Activated CD8-positive, alpha-beta T cell treated with anti-CD3 and anti-CD28 coated beads, Interleukin-2, amount 10 ng/mL, durations not matched to agents 7 days and 5 days (primary cell): ENCODE results near the gene WDR46. TPM values are rescaled to one million over a fixed set of nuclear protein-coding genes. Genes with fewer than 3 reads are reported as not detected.
"Not testable (repeated sequence)": the region's sequence is repeated elsewhere in the genome, so short reads cannot be mapped to it uniquely, and the experiment has no call there.

Experiments
- ATAC-seq: fragments of 150-1000 bp; cut with Tn5 transposase; one replicate; pipeline ENCODE4 v1.10.0; 2021; ENCODE audit warnings: moderate library complexity
- CTCF ChIA-PET: fragments of 350-600 bp; sonication (Branson Sonifier 250); formaldehyde crosslinking; loops from one replicate; lab custom pipeline; 2021; ENCODE audit warnings: antibody characterized with exemption; lab: Charles Lee
- POLR2A ChIA-PET: fragments of 350-600 bp; sonication (Branson Sonifier 250); formaldehyde crosslinking; loops from one replicate; lab custom pipeline; 2021; ENCODE audit warnings: antibody characterized with exemption; lab: Charles Lee
- DNase-seq: peaks from one replicate; pipeline ENCODE4 v3.0.0-alpha.2; 2020
- H3K27ac Mint-ChIP-seq: one replicate; pipeline ENCODE4 v1.8.0; 2021; ENCODE audit warnings: mild to moderate bottlenecking, mixed read lengths
- H3K27me3 Mint-ChIP-seq: one replicate; pipeline ENCODE4 v1.8.0; 2021; ENCODE audit warnings: low read depth, mixed read lengths
- H3K36me3 Mint-ChIP-seq: one replicate; pipeline ENCODE4 v1.8.0; 2021; ENCODE audit warnings: low read depth, mixed read lengths
- H3K4me1 Mint-ChIP-seq: one replicate; pipeline ENCODE4 v1.8.0; 2021; ENCODE audit warnings: low read depth, mixed read lengths
- H3K4me3 Mint-ChIP-seq: one replicate; pipeline ENCODE4 v1.8.0; 2021; ENCODE audit warnings: mild to moderate bottlenecking, mixed read lengths
- H3K9me3 Mint-ChIP-seq: one replicate; pipeline ENCODE4 v1.8.0; 2022; ENCODE audit warnings: mixed read lengths; ENCODE audit not compliant: insufficient read depth
- total RNA-seq, 2 experiments: library from RNA; stranded (reverse); gene quantifications; one replicate each; pipeline ENCODE4 v1.2.3, GENCODE V29; 2021

Gene WDR46
- total RNA-seq, 2 experiments from 2014 or later, result 66.7 to 68.9 TPM

- Mint-ChIP-seq H3K9me3 (no peaks in the 10 kb centered on the region), H3K27ac (no peak overlapping the region), H3K27me3 (no peaks in the 10 kb centered on the region), H3K4me1 (peaks cover 43% of the 10 kb centered on the region), H3K4me3 (peak overlapping the region; percentile 97), H3K36me3 (peaks cover 60% of the 10 kb centered on the region)
- ChIA-PET CTCF (interaction anchor here (0.6 to 3.3 kb wide), 3 partner anchors 10 to 33 kb away, joined by 4 to 28 read pairs (median 5); partner anchors contain the start of genes B3GALT4 and TAPBP), POLR2A (interaction anchor here (0.7 to 2.7 kb wide), 5 partner anchors 8 to 15 kb away, joined by 3 to 37 read pairs (median 5); partner anchors contain the start of genes B3GALT4, RGL2, RPS18 and VPS52)
- DNase-seq (no peak), ATAC-seq (no peak)
These were observed 1.8 kb downstream of the WDR46 start for GRCh38 chr6:33286946-33287914.

- peaks cover 34% of the 10 kb centered on the region for H3K4me1 Mint-ChIP-seq
- H3K27ac Mint-ChIP-seq, H3K27me3 Mint-ChIP-seq, ATAC-seq, H3K9me3 Mint-ChIP-seq, H3K4me3 Mint-ChIP-seq, DNase-seq, CTCF ChIA-PET: not testable (repeated sequence)
- peaks cover 56% of the 10 kb centered on the region for H3K36me3 Mint-ChIP-seq
- POLR2A ChIA-PET, result interaction anchor here (1.6 kb wide), 1 partner anchor 8 kb away, joined by 4 read pairs; the partner anchor contains the start of gene B3GALT4
These were observed 3.8 kb downstream of the WDR46 start for GRCh38 chr6:33285214-33285613.

- H3K36me3 Mint-ChIP-seq, result peaks cover 66% of the 10 kb centered on the region
- no peak for ATAC-seq
- CTCF ChIA-PET, result interaction anchor here (0.8 kb wide), 1 partner anchor 9 kb away, joined by 3 read pairs; the partner anchor contains the start of genes PFDN6 and WDR46
- peaks cover 37% of the 10 kb centered on the region for H3K4me1 Mint-ChIP-seq
- DNase-seq, result no peak
- H3K9me3 Mint-ChIP-seq, result no peaks in the 10 kb centered on the region
- POLR2A ChIA-PET, result interaction anchor here (1.1 kb wide), 1 partner anchor 33 kb away, joined by 3 read pairs; no protein-coding TSS in a partner anchor
- no peak overlapping the region for H3K4me3 Mint-ChIP-seq
- H3K27me3 Mint-ChIP-seq, result no peaks in the 10 kb centered on the region
- peak overlapping the region; percentile 50 for H3K27ac Mint-ChIP-seq
These were observed 8.5 kb downstream of the WDR46 start for GRCh38 chr6:33280539-33280938.

GRCh38 chr6:33279971-33280511 lies 9.0 kb downstream of the WDR46 start:
- Mint-ChIP-seq H3K27ac (peak overlapping the region; percentile 61), H3K9me3 (no peaks in the 10 kb centered on the region), H3K36me3 (peaks cover 71% of the 10 kb centered on the region), H3K27me3 (no peaks in the 10 kb centered on the region), H3K4me3 (no peak overlapping the region), H3K4me1 (peaks cover 42% of the 10 kb centered on the region)
- ChIA-PET POLR2A (interaction anchor here (0.6 to 4.4 kb wide), 5 partner anchors 8 to 129 kb away, joined by 3 to 54 read pairs (median 3); partner anchors contain the start of gene RGL2), CTCF (interaction anchor here (0.8 to 1.0 kb wide), 2 partner anchors 9 to 10 kb away, joined by 3 to 5 read pairs; partner anchors contain the start of genes PFDN6 and WDR46)
- DNase-seq (no peak), ATAC-seq (no peak)

GRCh38 chr6:33279257-33279695 lies 9.8 kb downstream of the WDR46 start:
- H3K36me3 Mint-ChIP-seq, result peaks cover 74% of the 10 kb centered on the region
- H3K27me3 Mint-ChIP-seq, result no peaks in the 10 kb centered on the region
- no peaks in the 10 kb centered on the region for H3K9me3 Mint-ChIP-seq
- ChIA-PET POLR2A (interaction anchor here (0.6 to 4.4 kb wide), 5 partner anchors 8 to 129 kb away, joined by 3 to 54 read pairs (median 3); partner anchors contain the start of genes PFDN6, RGL2 and WDR46), CTCF (interaction anchor here (0.8 to 3.2 kb wide), 6 partner anchors 10 to 112 kb away, joined by 3 to 51 read pairs (median 5); partner anchors contain the start of genes PFDN6, RGL2 and WDR46)
- peaks cover 50% of the 10 kb centered on the region for H3K4me1 Mint-ChIP-seq
- ATAC-seq (no peak), DNase-seq (no peak)
- H3K4me3 Mint-ChIP-seq, result peak overlapping the region; percentile 90
- H3K27ac Mint-ChIP-seq, result peak overlapping the region; percentile 77

GRCh38 chr6:33278810-33279209 lies 10.2 kb downstream of the WDR46 start:
- CTCF ChIA-PET, result interaction anchor here (1.1 to 3.2 kb wide), 6 partner anchors 10 to 112 kb away, joined by 3 to 51 read pairs (median 10); partner anchors contain the start of genes PFDN6, RGL2 and WDR46
- Mint-ChIP-seq H3K4me1 (peaks cover 52% of the 10 kb centered on the region), H3K4me3 (peak overlapping the region; percentile 90), H3K36me3 (peaks cover 74% of the 10 kb centered on the region), H3K27ac (peak overlapping the region; percentile 77), H3K27me3 (no peaks in the 10 kb centered on the region), H3K9me3 (no peaks in the 10 kb centered on the region)
- no peak for ATAC-seq
- POLR2A ChIA-PET, result interaction anchor here (2.2 to 4.4 kb wide), 3 partner anchors 11 to 20 kb away, joined by 5 to 54 read pairs (median 50); partner anchors contain the start of genes PFDN6, RGL2 and WDR46
- DNase-seq, result no peak

DNA sequence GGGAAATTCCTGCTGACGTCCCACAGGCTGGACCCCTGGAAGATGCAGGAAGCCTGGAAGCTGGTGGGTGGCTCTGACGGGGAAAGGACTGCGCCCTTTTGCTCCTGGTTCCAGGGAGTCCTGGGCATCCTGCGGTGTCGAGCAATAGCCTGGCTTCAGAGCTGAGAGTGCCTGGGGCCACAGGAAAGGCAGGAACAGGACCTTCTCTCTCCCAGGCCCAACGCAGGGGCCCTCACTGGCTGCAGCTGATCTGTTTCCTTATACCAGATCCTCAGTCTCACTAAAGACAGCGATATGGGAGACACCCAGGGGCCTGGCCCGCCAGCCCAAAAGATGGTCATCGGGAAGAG lies 10.7 kb downstream of the WDR46 start:
- ChIA-PET CTCF (interaction anchor here (1.1 to 3.2 kb wide), 6 partner anchors 10 to 113 kb away, joined by 3 to 51 read pairs (median 10); partner anchors contain the start of genes PFDN6, RGL2 and WDR46), POLR2A (interaction anchor here (0.6 to 4.4 kb wide), 7 partner anchors 11 to 1478 kb away, joined by 3 to 54 read pairs (median 6); partner anchors contain the start of genes PFDN6, RGL2, TAPBP and WDR46)
- Mint-ChIP-seq H3K4me3 (peak overlapping the region; percentile 90), H3K27me3 (no peaks in the 10 kb centered on the region), H3K9me3 (no peaks in the 10 kb centered on the region), H3K4me1 (peaks cover 57% of the 10 kb centered on the region), H3K27ac (peak overlapping the region; percentile 77), H3K36me3 (peaks cover 78% of the 10 kb centered on the region)
- no peak for ATAC-seq
- no peak for DNase-seq

- Mint-ChIP-seq H3K4me1 (peaks cover 62% of the 10 kb centered on the region), H3K4me3 (peak overlapping the region; percentile 90), H3K27ac (peak overlapping the region; percentile 97), H3K27me3 (no peaks in the 10 kb centered on the region), H3K36me3 (peaks cover 80% of the 10 kb centered on the region), H3K9me3 (no peaks in the 10 kb centered on the region)
- ATAC-seq (peak; percentile 22), DNase-seq (peak; percentile 62)
- ChIA-PET POLR2A (interaction anchor here (0.6 to 4.4 kb wide), 20 partner anchors 8 to 1479 kb away, joined by 3 to 54 read pairs (median 5); partner anchors contain the start of genes CUTA, PFDN6, RGL2 and TAPBP), CTCF (interaction anchor here (0.8 to 3.2 kb wide), 13 partner anchors 11 to 148 kb away, joined by 3 to 51 read pairs (median 4); partner anchors contain the start of genes PFDN6, RGL2 and WDR46)
These were observed 11.2 kb downstream of the WDR46 start for GRCh38 chr6:33277663-33278391.

DNA sequence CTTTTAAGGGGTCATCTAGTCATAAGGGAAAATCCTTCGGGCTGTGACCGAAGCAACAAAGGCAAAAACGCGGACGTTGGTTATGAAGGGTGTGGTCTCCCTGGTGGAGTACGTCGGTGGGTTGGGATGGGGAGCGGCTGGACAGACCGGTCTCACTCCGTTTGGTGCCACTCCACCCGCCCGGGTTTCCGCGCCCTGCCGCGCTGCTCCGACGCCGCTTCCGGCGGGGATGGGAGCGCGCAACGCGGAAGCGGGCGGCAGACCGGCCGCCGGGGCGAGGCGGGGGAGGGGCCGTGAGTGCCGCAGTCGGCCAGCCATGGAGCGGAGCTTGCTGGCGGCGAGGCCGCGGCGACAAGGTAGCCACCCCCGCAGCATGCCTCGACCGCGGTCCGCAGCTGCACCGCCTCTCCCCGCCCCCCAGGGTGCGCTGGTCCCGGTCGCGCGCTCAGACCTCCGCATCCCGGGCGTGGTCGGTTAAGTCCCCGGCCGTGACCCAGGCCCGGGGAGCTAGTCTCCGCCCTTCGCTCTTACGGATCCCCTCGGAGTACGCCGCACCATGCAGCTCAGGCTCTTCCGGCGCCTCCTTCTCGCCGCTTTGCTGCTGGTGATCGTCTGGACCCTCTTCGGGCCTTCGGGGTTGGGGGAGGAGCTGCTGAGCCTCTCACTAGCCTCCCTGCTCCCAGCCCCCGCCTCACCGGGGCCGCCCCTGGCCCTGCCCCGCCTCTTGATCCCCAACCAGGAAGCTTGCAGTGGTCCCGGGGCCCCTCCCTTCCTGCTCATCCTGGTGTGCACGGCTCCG lies 12.0 kb downstream of the WDR46 start, which contains the start of gene B3GALT4:
Gene B3GALT4 (plus strand): TSS at position 260 of the 799 bp plus-strand sequence. CDS start 297 bp downstream, at position 557.
- H3K9me3 Mint-ChIP-seq, result no peaks in the 10 kb centered on the region
- peaks cover 80% of the 10 kb centered on the region for H3K36me3 Mint-ChIP-seq
- POLR2A ChIA-PET, result interaction anchor here (0.6 to 4.4 kb wide), 21 partner anchors 9 to 306 kb away, joined by 3 to 54 read pairs (median 5); partner anchors contain the start of genes CUTA, PFDN6, RGL2 and TAPBP
- ATAC-seq, result peak; percentile 74
- CTCF ChIA-PET, result interaction anchor here (0.8 to 3.2 kb wide), 12 partner anchors 12 to 151 kb away, joined by 3 to 51 read pairs (median 4); partner anchors contain the start of genes PFDN6, RGL2 and WDR46
- H3K27ac Mint-ChIP-seq, result peak within 1 kb of the TSS; percentile 97
- H3K4me3 Mint-ChIP-seq, result peak within 1 kb of the TSS; percentile 99
- no peaks in the 10 kb centered on the region for H3K27me3 Mint-ChIP-seq
- peak; percentile 81 for DNase-seq
- peaks cover 64% of the 10 kb centered on the region for H3K4me1 Mint-ChIP-seq
